Globus pallidus (tissue), 1 donor: ENCODE data around the gene PPP1R12B.

Source experiments
- DNase-seq: peaks from one replicate; pipeline ENCODE4 v3.0.0-alpha.2; 2015; ENCODE audit warnings: low spot score

PPP1R12B gene, protein sequence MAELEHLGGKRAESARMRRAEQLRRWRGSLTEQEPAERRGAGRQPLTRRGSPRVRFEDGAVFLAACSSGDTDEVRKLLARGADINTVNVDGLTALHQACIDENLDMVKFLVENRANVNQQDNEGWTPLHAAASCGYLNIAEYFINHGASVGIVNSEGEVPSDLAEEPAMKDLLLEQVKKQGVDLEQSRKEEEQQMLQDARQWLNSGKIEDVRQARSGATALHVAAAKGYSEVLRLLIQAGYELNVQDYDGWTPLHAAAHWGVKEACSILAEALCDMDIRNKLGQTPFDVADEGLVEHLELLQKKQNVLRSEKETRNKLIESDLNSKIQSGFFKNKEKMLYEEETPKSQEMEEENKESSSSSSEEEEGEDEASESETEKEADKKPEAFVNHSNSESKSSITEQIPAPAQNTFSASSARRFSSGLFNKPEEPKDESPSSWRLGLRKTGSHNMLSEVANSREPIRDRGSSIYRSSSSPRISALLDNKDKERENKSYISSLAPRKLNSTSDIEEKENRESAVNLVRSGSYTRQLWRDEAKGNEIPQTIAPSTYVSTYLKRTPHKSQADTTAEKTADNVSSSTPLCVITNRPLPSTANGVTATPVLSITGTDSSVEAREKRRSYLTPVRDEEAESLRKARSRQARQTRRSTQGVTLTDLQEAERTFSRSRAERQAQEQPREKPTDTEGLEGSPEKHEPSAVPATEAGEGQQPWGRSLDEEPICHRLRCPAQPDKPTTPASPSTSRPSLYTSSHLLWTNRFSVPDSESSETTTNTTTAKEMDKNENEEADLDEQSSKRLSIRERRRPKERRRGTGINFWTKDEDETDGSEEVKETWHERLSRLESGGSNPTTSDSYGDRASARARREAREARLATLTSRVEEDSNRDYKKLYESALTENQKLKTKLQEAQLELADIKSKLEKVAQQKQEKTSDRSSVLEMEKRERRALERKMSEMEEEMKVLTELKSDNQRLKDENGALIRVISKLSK

DNA sequence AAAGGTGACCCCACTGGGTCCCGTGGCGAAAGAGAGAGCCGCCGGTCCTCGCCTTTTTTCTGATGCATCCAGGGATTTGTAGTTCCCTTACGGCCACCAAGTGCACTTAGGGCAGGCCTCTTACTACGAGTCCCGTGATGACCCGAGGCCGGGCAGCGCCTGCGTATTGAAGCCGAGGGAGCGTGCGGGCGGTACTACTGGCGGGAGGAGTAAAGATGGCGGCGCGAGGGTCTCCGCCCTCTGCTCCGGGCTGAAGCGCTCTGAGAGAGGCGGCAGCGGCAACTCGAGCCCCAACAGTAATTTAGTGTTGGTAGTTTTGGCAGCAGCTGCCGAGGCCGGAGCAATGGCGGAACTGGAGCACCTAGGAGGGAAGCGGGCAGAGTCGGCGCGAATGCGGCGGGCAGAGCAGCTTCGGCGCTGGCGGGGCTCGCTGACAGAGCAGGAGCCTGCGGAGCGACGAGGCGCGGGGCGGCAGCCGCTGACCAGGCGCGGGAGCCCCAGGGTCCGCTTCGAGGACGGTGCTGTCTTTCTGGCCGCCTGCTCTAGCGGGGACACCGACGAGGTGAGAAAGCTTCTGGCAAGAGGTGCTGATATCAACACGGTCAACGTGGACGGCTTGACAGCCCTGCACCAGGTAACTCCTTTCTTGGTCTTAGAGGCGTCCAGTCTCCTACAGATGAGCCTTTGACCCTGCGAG is at the start of gene PPP1R12B:
PPP1R12B (plus strand) TSS at position 191 of the 697 bp plus-strand sequence; CDS start at position 344, 153 bp downstream.
- peak; percentile 100 for DNase-seq

DNA sequence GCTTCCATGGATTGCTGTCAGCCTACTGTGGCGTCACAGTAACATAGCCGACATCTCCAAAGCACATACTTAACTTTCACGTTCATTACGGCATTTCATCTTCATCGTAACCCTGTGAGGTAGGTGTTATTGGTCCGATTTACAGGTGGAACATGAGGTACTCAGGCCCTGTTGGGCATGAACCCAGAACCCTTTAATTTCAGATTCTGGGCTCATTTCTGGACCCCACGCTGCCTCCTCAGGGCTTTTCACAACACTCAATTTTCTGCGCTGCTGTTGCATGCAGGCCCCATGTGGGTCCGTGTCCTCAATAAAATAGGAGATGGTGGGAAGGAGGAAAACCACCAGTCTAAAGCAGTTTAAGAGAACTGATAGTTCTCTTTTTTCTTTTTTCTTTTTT is 46.3 kb upstream of the PPP1R12B start:
- no peak for DNase-seq

DNA sequence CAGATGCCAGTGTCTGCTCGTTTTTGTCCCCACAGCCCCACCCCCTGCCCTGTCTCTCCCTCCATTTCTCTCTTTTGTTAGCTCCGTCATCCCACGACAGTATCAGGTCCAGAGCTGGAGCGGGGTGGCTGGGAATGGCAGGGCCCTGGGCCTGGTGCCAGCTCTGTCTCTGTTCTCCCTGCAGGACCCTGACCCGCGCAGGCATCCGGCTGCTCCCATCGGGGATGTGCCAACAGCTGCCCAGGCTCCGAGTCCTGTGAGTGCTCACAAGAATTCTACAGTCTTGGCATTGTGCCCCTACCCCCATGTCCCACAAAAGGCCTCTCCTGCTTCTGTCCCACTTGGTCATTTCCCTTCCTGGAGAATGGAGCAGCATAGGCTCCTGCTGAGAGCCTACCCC is 44.1 kb upstream of the PPP1R12B start:
- DNase-seq = no peak

DNA sequence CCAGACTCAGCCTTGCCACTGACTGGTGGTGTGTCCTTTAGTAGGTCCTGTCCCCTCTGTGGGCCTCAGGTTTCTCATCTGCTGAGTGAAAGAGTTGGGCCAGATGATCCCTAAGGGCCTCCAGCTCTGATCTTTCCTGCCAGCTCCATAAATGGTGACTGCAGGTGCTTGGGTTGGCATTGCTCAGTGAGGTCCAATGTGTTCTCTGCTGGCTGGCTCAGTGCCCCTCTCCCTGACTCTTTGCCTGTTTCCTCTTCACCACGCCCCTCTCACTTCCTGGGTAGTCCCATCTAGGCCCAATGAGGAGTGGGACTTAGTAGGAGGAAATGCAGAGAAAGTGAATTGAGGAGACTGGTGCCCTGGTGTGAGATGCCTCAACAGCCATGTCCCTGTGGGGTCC is 43.3 kb upstream of the PPP1R12B start:
- DNase-seq = no peak

DNA sequence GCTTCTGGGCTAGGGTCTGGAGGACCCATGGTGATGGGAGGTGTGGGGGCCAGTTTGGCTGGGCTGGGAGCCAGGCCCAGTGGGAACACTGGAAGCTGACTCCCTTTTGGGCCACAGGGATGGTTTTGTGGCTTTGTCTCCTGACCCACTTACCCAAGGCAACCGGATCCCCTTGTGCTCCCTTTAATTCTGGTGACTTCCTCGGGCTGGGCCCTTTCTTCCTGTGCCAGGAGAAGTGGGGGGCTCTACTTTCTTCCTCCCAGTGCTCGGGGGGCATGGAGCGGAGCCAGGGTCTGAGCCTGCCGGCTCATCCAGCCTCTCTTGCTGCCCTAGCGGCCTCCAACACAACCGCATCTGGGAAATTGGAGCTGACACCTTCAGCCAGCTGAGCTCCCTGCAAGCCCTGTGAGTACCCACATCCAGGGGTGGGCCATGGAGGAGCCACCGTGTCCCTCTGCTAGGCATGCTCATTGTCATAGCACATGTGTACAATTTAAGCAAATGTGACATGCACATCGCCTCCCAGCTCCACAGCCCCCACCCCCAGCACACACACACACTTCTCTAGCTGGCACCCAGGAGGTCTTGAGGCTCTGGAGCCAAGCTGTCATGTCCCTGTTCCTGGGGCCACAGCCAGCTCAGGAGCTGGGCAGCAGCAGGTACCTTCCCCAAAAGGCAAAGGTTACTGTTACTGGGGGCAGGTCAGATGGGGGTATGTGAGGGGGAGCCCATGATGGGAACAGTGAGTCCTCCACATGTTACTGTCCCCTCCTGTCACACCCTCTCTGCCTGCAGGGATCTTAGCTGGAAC is 41.8 kb upstream of the PPP1R12B start:
- peak; percentile 20 for DNase-seq

DNA sequence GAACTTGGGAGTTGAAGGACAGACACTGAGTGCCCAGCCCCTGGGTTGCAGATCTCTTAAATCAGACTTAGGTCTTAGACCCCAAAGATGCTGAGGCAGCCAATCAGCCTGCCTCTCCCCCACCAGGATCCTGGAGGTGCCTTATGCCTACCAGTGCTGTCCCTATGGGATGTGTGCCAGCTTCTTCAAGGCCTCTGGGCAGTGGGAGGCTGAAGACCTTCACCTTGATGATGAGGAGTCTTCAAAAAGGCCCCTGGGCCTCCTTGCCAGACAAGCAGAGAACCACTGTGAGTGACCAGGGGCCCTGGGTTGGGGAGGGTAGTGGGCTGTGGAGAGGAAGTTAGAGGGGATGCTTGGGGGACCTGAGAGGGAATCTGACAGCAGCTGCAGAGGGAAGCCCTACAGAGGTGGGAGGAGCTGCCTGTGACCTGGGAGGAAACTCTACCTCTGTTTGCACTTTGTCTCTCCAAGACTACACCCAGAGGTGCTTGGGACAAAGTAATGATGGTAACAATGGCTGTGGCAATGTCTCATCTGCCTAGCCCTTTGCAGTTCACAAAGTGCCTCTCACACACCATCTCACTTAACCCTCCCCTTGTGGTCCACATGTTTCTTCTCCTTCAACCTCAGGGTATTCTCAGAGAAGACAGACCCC is 38.3 kb upstream of the PPP1R12B start:
- DNase-seq = no peak

DNA sequence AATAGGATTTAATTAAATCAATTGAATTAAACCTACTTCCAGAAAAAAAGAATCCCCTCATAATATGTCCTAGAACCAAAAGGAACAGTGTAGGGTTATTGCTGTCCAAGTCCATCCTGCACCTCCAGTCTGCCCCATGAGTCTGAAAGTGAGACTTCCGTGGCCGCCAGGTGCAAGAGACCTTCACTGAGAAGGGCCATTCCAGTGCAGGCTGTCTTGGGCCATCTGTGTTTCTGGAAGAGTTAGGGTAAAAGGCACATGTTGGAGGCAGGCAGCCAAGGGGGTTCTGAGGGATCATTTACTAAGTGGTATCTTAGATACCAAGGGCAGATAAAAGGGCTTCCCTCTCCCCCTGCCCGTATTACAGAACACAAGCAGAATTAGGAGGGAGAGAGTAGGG is 37.8 kb upstream of the PPP1R12B start:
- DNase-seq = no peak

DNA sequence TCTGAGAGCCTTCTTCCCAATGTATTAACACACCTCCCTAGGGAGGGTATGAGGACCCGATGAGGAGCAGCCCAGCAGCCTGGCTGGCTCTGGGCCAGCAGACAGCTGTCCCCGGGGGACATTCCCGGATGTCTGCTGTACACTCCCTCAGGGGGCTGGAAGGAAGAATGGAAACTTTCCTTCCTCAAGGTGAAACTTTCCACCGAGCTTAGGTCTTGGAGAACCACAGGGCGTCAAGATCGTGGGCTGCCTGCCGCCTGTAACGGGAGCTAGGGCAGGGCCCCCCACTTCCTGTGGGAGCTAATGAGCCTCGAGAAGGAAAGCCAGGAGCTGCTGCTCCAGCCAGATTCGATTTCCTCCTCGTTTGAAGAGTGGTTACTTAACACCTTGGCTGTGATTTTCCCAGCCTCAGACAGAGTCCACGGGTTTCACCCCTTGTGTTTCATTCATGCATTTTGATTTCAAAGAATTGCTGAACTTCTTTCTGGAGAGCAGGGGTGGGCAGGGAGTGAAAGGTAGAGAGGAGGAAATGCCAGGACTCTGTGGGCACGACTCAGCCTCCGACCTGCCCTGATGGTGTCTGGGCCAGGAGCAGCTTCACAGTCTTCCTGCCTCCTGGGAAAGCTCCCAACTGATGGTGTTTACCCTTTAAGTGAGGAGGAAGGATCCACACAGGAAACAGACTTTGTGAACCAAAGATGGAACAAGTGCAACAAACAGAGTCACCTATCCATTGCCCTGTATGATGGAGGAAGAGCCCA is 36.4 kb upstream of the PPP1R12B start:
- DNase-seq = no peak

DNA sequence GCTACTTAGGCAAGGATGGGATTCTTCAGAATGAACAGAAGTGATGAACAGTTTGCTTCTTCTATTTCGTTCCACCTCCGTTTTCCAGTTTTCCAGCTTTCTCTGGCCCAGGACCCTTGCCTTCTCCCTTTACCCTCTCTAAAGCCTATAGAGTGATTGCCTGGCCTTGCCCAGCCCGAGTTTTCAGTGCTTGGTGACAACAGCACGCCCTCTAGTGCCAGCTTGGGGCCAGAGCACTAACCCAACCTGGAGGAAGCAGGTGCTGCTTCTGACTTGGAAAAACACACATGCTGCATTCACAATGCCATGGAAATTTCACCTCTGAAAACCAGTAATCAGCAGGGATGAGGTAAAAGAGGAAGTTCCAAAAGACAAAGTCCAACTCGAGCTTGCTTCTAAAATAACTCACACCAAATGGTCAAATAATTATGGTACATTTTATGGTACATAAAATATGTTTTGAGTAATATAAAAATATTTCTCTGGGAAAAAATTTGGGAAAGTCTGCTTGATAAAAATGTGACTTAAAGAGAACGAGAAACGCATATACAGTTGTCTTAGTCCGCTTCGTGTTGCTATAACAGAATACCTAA is 32.8 kb upstream of the PPP1R12B start:
- DNase-seq = peak; percentile 53

DNA sequence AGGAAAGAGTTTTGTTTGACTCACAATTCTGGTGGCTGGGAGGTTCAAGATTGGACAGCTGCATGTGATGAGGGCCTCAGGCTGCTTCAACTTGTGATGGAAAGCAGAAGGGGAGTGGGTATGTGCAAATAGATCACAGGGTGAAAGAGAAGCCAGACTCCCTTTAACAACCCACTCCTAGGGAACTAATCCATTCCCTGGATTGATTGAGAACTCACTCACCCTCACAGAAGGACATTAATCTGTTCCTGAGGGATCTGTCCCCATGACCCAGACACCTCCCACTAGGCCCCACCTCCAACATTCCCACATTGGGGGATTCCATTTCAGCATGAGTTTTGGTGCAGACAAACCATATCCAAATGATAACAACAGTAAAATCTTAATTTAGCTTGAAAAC is 32.3 kb upstream of the PPP1R12B start:
- DNase-seq = no peak

DNA sequence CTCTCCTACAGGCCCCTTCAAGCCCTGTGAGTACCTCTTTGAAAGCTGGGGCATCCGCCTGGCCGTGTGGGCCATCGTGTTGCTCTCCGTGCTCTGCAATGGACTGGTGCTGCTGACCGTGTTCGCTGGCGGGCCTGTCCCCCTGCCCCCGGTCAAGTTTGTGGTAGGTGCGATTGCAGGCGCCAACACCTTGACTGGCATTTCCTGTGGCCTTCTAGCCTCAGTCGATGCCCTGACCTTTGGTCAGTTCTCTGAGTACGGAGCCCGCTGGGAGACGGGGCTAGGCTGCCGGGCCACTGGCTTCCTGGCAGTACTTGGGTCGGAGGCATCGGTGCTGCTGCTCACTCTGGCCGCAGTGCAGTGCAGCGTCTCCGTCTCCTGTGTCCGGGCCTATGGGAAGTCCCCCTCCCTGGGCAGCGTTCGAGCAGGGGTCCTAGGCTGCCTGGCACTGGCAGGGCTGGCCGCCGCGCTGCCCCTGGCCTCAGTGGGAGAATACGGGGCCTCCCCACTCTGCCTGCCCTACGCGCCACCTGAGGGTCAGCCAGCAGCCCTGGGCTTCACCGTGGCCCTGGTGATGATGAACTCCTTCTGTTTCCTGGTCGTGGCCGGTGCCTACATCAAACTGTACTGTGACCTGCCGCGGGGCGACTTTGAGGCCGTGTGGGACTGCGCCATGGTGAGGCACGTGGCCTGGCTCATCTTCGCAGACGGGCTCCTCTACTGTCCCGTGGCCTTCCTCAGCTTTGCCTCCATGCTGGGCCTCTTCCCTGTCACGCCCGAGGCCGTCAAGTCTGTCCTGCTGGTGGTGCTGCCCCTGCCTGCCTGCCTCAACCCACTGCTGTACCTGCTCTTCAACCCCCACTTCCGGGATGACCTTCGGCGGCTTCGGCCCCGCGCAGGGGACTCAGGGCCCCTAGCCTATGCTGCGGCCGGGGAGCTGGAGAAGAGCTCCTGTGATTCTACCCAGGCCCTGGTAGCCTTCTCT is 30.3 kb upstream of the PPP1R12B start:
- no peak for DNase-seq

DNA sequence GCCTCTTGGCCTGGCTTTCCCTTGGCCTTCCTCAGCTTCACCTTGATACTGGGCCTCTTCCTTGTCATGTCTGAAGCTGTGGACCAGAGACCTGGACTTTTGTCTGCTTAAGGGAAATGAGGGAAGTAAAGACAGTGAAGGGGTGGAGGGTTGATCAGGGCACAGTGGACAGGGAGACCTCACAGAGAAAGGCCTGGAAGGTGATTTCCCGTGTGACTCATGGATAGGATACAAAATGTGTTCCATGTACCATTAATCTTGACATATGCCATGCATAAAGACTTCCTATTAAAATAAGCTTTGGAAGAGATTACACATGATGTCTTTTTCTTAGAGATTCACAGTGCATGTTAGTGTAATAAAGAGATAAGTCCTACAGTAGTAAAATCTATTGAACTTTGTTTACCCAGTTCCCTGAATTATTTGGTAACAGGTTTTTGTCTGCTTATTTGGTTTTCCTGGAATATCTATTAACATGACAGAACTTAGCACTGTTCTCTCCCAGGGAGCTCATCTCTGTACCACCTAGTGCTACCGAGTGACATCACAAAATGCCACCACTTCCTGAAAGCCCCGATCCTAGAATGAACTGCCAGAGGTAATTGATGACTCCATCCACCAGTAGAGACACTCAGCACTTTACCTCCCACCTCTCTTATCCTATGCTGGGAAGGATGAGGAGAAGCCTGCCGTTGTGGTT is 29.0 kb upstream of the PPP1R12B start:
- no peak for DNase-seq

DNA sequence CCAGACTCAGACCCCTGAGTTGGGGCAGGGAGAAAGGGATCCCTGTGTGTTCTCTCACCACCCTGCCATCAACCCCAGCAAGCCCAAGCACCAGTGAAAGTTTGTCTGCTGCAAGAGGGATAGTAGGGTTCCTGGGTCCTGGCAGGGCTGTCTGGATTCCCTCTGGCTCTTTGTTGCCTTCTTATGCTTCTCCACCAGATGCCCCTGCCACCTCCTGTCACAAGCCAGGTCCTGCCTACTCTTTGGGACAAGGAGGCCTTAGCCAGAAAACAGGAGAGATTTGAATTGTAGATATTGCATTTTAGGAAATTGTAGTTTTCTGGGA is 28.5 kb upstream of the PPP1R12B start:
- no peak for DNase-seq

DNA sequence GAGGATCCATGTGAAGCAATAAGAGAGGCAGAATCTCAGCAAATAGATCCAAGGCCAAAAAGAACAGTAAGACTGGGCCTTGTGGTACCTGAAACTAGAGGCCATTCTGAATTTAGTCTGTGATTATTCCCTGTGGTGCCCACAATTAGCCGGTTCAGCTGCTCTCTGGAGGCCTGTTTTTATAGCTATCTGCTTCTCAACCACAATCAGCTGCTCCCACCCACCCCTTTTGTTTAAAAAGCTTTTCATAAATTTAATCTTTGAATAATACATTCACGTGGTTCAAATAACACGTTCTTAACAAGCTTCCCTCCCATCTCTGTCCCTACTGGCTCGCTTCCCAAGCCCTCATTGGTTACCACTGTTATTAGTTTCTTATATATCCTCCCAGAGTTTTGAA is 24.8 kb upstream of the PPP1R12B start:
- no peak for DNase-seq

DNA sequence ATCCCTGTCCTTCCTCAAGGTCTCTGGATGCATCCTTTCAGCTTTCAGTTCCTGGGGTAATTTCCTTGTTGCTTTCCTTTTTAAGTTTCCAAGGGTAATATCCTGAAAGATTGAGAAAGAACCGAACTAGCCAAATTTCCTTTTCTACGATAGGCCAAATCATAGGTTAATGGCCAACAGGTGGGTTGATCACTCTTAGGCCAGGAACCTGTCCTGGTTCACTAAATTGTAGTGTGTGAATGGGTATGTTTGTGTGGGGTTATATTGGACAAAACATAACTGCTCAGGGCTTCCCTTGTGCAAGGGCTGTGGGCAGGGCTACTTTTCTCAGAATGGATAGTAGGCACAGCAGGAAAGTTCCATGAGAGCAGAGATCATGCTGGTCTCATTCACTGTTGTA is 23.9 kb upstream of the PPP1R12B start:
- DNase-seq = no peak

DNA sequence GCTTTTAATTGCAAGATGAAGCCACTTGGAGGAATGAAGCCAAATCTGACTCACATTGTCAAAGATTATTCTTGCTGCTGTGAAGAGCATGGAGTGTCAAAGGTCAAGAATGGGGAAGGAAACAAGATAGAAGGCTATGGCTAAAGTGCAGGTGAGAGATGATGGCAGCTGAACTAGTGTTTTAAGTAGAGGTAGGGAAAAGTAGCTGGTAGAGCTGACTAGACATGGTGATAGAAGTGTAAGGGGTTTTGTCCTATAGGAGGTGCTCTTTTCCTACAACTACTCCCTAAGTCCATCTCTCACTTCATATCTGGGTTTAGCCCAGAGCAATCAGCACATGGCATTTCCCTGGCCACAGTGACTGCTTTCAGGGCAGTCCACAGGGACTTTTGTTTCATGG is 18.6 kb upstream of the PPP1R12B start:
- DNase-seq = no peak

DNA sequence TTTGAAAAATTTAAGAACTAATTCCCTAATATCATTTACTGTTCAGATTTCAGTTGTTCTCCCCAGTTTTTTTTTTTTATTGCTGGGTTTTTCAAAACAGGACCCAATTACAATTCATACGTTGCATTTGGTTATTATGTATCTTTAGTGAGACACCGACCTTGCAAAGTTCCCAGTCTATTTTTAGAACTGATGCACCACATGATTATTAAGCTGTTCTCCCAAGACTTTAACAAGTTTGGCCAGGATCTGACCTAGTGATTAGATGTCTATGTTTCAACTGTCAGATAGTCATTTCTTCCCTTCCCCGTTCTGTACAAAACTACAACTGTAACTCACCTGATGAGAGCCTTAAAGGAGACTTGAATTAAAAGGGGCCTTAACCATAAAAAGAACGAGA is 14.6 kb upstream of the PPP1R12B start:
- no peak for DNase-seq
